Ascending aorta (tissue), 2 donors: ENCODE data around the gene PITPNB. TPM values are rescaled to one million over a fixed set of nuclear protein-coding genes. Genes with fewer than 3 reads are reported as not detected.

ENCODE experiments used
- DNase-seq, 2 donors: peaks; one replicate each; pipeline ENCODE4 v3.0.0-alpha.2; 2019; ENCODE audit warnings: low spot score in 2 of 2
- H3K27ac ChIP-seq, 2 donors: fragments of 200-600 bp; sonication (generic); one replicate each; pipeline ENCODE4 v1.5.1; 2016 to 2017; ENCODE audit warnings: mild to moderate bottlenecking in 1 of 2
- H3K27me3 ChIP-seq: fragments of 200-600 bp; sonication (generic); one replicate; pipeline ENCODE4 v1.5.1; 2017
- H3K36me3 ChIP-seq, 2 donors: fragments of 200-600 bp; sonication (generic); one replicate each; pipeline ENCODE4 v1.5.1; 2016
- H3K4me1 ChIP-seq, 2 donors: fragments of 200-600 bp; sonication (generic); one replicate each; pipeline ENCODE4 v1.5.1; 2016 to 2017; ENCODE audit warnings: mild to moderate bottlenecking in 1 of 2
- H3K4me3 ChIP-seq, 2 donors: fragments of 200-600 bp; sonication (generic); one replicate each; pipeline ENCODE4 v1.5.1; 2016 to 2017; ENCODE audit warnings: mild to moderate bottlenecking in 1 of 2
- H3K9me3 ChIP-seq, 2 donors: fragments of 200-600 bp; sonication (generic); one replicate each; pipeline ENCODE4 v1.5.1; 2016
- CTCF ChIP-seq, 3 experiments: fragments of 200-600 bp in 2 of 3; fragments of 450-650 bp in 1 of 3; sonication (generic) in 2 of 3; IDR thresholded peaks; one replicate each; pipeline ENCODE4 v1.5.1; 2016 to 2019; ENCODE audit warnings: antibody characterized with exemption in 3 of 3, mild to moderate bottlenecking in 1 of 3, moderate library complexity in 1 of 3
- intact Hi-C: fragments of 100-400 bp; cut with DNase I; formaldehyde crosslinking; loops from one replicate; pipeline ENCODE4 v1.15.1; 2023
- total RNA-seq: library from RNA; depleted of rRNA; stranded (reverse); fragments of >200 nt; gene quantifications from one replicate; pipeline ENCODE4 v1.1.0, GENCODE V29; 2016

PITPNB gene
- 42.1 TPM for total RNA-seq

DNA sequence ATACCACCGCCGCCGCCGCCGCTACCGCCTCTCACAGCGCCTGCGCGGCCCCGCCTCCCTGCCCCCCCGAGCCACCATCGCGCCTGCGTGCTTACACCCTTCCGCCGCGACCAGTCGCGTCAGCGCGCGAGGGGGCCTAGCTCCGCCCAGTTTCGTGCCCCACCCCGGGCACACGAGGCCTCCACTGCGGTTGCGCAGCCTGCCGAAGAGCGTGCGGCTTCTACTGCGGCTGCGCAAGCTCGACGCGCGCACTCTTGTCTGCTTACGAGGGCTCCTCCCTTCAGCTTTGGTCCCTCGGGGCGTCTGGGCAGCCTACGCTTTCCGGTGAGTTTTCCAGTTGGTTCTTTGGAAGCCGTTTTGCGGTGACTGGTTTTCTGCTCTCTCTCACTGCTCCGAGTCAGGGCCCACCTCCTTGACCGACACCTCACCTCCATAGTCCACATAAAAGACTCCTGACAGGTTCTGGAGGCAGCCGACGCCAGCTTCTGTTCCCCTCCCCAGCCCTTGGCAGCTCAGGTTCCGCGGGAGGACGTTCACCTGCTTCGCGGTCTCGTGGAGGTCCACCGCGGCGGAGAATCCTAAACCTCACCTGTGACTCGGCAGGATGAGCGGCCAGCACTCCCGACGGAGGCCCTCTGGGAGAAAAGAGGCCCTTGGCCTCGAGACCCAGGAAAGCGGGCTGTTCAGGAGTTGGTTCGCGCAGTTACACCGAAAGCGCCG lies at the start of gene PITPNB:
PITPNB (minus strand) TSS at position 35 of the 720 bp plus-strand sequence. CDS start 65 bp downstream, outside the sequence.
- Histone ChIP-seq H3K9me3 (no peaks in the 10 kb centered on the region), H3K36me3 (no peaks in the 10 kb centered on the region), H3K27ac (peak within 1 kb of the TSS; percentile 97 to 100), H3K4me3 (peak within 1 kb of the TSS; percentile 94 to 98), H3K4me1 (peaks cover 8 to 39% of the 10 kb centered on the region in 2 donors), H3K27me3 (no peaks in the 10 kb centered on the region)
- TF ChIP-seq CTCF (IDR thresholded peaks at IDR 0.05) = no peak
- DNase-seq = peak; percentile 85 to 98
- intact Hi-C loops = loop anchor here (2.0 to 5.0 kb wide), 2 partner anchors 33 to 73 kb away; no protein-coding TSS in a partner anchor

DNA sequence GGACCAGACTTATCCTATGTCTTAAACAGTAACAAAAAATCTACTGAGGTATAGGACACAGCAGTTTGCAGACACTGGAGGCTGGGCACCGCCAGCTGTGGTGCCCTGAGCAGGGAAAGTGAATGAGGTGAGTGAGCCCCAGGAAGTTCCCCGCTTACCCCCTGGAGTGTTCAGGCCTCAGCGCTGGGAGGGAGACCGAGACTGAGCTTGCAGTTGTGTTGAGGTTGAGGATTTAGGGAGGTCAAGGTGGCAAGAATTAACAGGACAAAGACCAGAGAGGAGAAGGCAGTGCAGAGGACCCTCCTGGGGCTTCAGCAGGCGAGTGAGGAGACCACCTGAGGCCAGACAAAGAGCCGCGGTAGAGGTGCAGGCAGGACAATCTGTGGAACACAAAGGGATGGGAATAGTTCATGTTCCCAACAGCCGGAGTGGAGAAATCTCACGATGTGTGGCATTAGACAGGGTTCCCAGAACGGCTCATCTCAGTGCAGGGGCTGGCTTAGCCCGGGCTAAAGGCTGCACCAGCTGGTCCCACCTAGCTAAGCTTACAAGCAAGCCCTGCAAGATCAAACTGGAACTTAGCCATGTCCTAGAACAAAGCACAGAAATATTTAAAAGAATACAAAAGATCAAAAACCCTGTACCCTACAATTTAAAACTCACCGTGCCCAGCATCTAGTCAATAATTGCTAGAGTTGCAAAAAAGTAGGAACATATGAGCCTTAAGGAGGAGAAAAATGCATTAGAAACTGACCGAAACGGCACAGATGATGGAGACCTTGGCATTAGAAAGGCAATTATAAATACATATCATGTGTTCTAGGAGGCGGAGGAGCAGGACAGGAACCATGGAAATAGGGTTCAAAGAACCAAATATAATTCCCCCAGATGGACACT lies 47.4 kb upstream of the PITPNB start:
- no peak for TF ChIP-seq CTCF (IDR thresholded peaks at IDR 0.05)
- Histone ChIP-seq H3K4me3 (no peak overlapping the region), H3K27ac (no peak overlapping the region), H3K4me1 (no peaks in the 10 kb centered on the region), H3K36me3 (no peaks in the 10 kb centered on the region), H3K9me3 (peaks cover 0 to 18% of the 10 kb centered on the region in 2 donors), H3K27me3 (no peaks in the 10 kb centered on the region)
- DNase-seq = no peak
- intact Hi-C loops = no loop called here

- Histone ChIP-seq H3K36me3 (no peaks in the 10 kb centered on the region), H3K4me1 (peaks cover 0 to 5% of the 10 kb centered on the region in 2 donors), H3K4me3 (no peak overlapping the region), H3K27me3 (no peaks in the 10 kb centered on the region), H3K27ac (no peak overlapping the region), H3K9me3 (no peaks in the 10 kb centered on the region)
- TF ChIP-seq CTCF (IDR thresholded peaks at IDR 0.05) = no peak
- intact Hi-C loops = no loop called here
- no peak for DNase-seq
Observed at GRCh38 chr22:27962268-27963044, 43.4 kb upstream of the PITPNB start.

DNA sequence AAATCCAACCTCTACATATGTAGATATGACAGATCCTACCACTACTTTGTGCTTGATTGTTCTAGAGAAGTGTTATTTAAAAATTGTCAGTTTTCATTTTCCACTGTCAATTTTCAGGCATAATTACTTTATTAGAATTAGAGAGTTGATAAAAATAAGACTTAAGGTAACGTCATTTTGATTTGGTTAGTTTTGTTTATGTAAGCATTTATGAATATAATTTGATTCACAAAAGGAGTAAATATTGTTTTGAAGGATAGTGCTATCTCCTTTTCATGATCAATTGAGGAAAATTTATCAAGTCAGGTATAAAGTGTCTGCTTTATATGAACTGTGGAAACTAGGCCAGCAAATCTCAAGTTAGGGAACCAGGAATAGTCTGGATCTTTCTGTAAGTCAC lies 42.6 kb upstream of the PITPNB start:
- no peak overlapping the region for H3K4me3 ChIP-seq
- DNase-seq = no peak
- no peaks in the 10 kb centered on the region for H3K27me3 ChIP-seq
- H3K27ac ChIP-seq = no peak overlapping the region
- H3K4me1 ChIP-seq = peaks cover 0 to 5% of the 10 kb centered on the region in 2 donors
- H3K9me3 ChIP-seq = no peaks in the 10 kb centered on the region
- no peak for TF ChIP-seq CTCF (IDR thresholded peaks at IDR 0.05)
- intact Hi-C loops = no loop called here
- no peaks in the 10 kb centered on the region for H3K36me3 ChIP-seq

GRCh38 chr22:27961182-27961581 lies 42.1 kb upstream of the PITPNB start:
- Histone ChIP-seq H3K36me3 (no peaks in the 10 kb centered on the region), H3K27me3 (no peaks in the 10 kb centered on the region), H3K4me3 (no peak overlapping the region), H3K27ac (no peak overlapping the region), H3K9me3 (no peaks in the 10 kb centered on the region), H3K4me1 (peaks cover 0 to 5% of the 10 kb centered on the region in 2 donors)
- DNase-seq = no peak
- intact Hi-C loops = no loop called here
- no peak for TF ChIP-seq CTCF (IDR thresholded peaks at IDR 0.05)
